ENCODE data around the gene EMX2.

DNA sequence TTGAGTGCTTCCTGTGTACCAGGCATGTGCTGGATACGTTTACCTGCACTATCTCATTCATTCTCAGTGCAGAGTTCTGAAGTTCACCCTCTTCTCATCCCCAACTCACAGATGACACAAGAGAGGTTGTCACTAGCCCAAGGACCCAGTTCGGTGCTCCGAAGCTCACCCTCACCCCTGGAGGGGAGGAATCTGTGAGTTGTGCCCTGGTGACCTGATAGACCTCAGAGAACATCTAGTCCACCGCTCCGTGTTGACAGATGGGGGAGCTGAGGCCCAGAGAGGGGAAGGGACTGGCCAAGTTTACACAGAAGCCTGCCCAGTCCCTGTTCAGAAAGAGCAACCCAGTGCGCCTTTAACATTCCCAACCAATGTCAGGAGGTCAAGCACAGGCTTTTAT lies 44.8 kb upstream of the EMX2 start:
- TF ChIP-seq, protein P1, sequence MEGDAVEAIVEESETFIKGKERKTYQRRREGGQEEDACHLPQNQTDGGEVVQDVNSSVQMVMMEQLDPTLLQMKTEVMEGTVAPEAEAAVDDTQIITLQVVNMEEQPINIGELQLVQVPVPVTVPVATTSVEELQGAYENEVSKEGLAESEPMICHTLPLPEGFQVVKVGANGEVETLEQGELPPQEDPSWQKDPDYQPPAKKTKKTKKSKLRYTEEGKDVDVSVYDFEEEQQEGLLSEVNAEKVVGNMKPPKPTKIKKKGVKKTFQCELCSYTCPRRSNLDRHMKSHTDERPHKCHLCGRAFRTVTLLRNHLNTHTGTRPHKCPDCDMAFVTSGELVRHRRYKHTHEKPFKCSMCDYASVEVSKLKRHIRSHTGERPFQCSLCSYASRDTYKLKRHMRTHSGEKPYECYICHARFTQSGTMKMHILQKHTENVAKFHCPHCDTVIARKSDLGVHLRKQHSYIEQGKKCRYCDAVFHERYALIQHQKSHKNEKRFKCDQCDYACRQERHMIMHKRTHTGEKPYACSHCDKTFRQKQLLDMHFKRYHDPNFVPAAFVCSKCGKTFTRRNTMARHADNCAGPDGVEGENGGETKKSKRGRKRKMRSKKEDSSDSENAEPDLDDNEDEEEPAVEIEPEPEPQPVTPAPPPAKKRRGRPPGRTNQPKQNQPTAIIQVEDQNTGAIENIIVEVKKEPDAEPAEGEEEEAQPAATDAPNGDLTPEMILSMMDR (IDR thresholded peaks at IDR 0.05): no peak
- no peak for TF ChIP-seq EZH2 (IDR thresholded peaks at IDR 0.05)

All from neural progenitor cell (in vitro differentiated cells).